Measurements from ENCODE around the gene STN1.

Gene STN1

DNA sequence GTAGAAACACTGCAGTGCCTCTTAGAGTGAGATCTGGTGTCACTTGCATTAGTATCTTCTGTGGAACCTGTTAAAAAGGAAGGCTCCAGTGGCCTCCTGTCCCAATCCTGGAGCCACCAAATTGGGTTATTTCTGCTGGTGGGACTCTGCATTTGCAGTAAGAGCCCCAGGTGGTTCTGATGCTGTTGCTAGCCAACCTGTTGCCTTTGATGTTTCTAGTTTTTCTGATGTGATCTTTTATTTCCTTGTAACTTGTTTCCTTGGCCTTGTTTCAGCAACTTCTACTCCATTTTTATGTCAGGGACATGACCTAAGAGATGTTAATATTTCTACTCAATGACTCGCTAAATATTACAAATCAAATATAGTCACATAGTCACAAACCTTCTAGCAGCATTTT is 12.5 kb upstream of the STN1 start:
- FAIRE-seq (no peak), DNase-seq (ENCODE audit: insufficient read length, low spot score) (no peak)

DNA sequence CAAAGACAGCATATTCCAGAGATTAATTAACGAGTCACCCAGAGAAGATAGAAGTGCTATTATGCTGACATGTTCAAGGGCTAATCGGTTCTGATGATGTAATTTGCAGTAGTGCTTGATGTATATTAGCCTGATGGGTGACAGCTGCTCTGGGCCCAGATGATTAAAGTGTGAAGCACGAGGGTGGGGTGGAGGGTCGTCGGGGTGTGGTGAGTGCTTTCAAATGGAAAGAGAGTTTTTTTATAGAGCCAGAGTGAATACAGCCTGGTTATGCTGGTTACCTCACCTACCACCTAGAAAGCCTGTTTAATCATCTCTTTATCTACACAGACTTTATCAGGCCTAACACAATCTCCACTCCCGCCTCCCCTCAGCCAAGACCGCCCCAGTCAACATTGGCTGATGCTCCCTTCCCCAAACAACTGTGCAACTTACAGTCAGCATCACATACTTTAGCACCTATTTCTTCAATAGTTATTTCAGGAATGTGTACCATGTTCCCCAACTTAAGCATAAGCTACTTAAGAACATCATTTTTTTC is 11.5 kb upstream of the STN1 start:
- FAIRE-seq (no peak), DNase-seq (ENCODE audit: insufficient read length, low spot score) (no peak)

DNA sequence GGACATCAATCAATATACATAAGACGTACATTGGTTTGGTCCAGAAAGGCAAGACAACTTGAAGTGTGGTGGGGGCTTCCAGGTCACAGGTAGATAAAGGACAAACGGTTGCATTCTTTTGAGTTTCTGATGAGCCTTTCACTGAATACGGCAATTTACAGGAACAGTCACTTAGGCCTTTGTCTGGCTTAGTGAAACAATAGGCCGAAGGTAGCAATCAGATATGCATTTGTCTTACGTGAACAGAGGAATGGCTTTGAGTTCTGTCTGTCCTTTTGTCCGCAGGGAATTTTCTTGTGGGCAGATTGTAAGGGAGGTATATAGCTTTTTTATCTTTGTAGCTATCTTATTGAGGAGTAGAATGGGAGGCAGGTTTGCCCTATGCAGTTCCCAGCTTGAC is 10.8 kb upstream of the STN1 start:
- DNase-seq (ENCODE audit: insufficient read length, low spot score) (no peak), FAIRE-seq (no peak)

DNA sequence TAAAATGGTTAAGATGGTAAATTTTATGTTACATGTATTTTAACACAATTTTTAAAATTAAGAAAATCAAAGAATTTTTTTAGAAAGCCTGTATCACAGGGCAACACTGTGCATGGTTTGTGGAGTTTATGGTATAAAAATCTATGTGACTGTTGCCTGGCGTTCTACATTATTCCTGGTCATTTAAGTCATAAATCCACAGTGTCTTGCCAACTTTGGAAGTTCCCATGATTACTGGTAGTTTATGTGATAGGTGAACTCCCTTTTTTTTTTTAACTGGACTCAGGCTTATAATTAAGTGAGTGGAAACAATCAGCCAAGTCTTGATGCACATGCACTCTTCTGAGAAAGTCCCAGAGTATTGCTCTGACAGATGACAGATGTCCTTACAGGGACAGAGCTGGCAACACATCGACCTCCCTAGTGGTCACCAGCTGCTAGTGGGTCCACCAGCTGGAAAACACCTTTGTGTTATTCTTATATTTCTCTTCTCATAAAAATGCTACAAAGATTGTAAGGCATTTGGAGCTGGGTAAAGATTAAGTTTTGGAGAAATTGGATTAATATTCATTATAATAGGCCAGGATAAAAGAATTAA is 8.8 kb upstream of the STN1 start:
- DNase-seq (ENCODE audit: insufficient read length, low spot score) (no peak), FAIRE-seq (peak; percentile 59)

DNA sequence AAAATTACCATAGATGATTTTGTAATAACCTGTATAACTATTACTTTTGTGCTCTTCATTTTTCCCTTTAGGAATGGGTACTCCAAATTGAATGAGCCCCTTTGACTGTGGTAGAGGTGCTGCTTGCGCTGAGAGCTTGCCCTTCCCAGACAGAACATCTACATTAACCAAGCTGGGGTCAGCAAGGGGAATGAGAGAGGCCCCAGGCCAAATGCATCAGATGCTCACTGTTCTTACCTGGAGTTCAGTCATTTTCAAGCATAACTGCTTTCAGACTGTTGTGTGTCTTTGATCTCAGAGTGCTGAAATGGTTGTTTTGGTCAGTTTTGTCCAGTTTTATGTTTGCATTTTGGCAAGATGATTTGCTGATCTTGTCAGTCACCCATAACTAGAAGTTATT is 7.6 kb upstream of the STN1 start:
- no peak for FAIRE-seq

DNA sequence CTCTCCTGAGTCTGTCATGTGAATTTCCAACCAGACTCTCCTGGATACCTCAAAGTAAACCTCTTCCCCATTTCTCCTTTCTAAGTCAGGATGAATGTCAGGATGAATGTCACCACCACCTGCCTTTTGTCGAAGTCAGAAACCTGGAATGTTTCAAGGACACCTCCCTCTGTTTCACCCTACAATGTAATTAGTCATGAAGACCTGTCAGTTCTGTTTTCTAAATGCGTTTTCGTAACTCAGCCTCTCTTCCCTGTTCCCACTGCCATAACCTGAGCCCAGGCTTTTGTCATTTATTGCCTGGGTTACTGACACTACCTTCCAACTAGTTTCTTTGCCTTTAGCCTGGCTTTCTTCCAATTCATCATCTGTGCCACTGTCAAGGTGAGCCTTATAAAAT is 5.5 kb upstream of the STN1 start:
- no peak for FAIRE-seq
- DNase-seq (ENCODE audit: insufficient read length, low spot score), result no peak

More for the DNA sequence above, 7.6 kb upstream of the STN1 start:
- DNase-seq (ENCODE audit: insufficient read length, low spot score), result no peak

DNA sequence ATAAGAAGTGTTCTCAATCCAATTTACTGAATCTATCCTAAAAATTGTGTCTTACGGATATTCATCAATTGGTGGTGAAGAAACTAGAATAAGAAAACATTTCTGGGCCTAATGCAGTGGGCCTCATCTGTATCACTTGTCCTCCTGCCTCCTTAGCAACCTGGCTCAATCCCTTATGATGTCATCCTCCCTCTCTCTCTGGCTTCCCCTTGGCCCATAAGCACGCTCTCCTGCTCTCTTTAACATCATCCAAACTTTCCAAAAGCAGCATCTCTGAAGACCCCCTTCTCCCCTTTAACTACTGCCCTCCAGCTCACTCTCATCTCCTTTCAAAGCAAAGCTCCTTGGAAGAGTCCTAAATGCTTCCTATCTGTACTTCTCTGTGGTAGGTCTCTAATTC is 4.7 kb upstream of the STN1 start:
- no peak for DNase-seq (ENCODE audit: insufficient read length, low spot score)
- FAIRE-seq, result no peak

DNA sequence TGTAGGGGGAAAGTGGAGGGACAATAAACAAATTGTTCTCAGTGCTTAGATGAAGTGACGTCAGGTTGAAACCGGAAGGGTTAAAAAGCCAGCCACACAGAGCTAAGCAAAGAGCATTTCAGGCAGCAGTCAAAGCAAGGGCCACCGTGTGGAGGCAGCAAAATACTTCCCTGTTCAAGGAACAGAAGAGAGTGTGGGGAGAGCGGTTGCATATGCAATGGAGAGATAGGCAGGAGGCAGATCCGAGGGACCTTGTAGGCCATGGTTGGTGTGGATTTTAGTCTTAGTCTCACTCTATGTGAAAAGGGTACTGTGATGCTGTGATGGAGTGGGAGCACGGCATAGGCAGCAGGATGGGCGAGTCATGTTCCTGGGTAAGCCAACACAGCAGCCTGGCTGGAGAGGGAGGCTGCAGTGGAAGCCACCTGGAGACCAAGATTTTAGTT is 3.8 kb upstream of the STN1 start:
- DNase-seq (ENCODE audit: insufficient read length, low spot score), result peak; percentile 20

DNA sequence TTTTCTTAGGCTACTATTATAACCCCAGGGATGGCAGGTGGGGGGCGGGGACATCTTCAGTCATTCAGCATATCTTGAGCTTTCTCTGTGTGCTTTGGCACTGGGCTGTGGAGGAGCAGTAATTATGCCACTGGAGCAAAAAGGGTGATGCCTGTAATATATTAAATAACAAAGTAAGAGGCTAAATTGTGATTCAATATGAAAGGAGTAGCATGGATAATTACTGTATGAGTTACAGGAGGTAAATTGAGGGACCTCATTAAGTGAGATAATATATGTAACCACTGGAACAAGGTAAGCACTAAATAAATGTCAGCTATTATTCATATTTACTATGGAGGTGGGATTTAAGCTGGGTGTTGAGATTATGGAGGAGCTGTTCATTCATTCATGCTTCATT is 3.3 kb upstream of the STN1 start:
- DNase-seq (ENCODE audit: insufficient read length, low spot score) (no peak), FAIRE-seq (no peak)

More for the DNA sequence above, 3.8 kb upstream of the STN1 start:
- FAIRE-seq, result no peak

DNA sequence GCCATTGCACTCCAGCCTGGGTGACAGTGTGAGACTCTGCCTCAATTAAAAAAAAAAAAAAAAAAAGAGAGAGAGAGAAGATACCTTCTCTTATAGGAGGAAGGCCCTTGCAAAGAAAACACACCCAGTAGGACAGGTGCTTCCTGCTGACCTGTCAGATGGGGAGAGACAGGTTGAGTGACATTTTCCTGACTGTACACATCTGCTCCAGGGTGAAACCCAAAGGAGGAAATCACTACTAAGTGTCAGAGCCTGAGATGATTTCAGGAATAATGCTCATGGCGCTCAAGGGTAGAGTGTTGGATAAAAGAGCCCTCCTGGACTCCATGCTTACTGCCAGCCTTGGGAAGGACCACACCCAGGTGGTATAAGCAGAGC is 1.7 kb upstream of the STN1 start:
- FAIRE-seq, result no peak

DNA sequence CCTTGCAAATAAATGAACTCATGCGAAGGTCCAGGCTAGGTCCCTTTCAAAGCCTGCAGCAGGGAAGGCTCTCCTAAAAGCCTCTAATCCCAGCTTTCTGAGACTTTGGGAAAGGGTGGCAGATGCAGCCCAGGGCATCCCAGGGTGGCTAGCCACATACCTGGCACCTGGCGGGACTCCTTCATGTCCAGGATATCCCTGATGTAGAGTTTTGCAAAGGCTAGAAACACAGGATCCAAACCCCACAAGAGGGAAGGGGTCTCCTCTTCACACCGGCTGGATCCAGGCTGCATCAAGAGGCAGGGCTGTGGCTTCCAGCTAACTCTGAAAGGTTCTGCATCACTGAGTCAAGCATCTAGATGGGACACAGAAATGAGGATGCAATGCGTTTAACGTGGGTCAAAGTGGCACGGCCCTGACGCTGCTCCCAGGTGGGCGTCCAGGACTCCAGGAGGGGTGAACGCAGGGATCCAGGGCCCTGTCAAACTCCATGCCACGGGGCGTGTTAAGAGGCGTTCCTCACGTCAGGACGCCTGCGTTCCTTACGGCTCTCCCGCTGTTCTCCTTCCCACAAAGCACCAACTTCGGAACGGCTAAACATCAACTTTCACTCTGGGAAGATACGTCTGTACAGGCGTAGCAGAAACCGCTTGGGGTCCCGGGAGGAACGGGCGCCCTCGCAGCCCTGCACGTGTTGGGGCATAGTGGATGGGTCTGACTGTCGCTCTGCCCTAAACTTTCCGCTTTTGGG is 507 bp downstream of the STN1 start:
- FAIRE-seq (peak; percentile 74), DNase-seq (ENCODE audit: insufficient read length, low spot score) (no peak)

More for the DNA sequence above, 1.7 kb upstream of the STN1 start:
- DNase-seq (ENCODE audit: insufficient read length, low spot score), result no peak

DNA sequence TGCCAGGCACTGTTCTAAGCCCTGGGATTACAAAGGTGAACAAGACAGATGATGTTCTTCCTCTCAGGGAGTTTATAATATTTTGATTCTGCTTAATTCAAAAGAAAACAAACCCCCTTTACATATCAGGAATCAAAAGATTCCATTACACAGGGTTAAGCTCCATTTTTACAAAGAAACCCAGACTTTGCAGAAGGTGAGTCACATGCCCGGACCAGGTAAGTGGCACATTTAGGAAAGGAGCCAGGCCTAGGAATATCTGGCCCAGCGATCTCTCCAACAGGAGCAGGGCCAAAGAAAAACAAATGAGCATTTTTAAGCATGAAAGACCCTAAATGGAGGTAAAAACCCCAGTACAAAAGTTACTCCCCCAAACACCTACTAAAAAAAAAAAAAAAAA is 1.1 kb downstream of the STN1 start:
- DNase-seq (ENCODE audit: insufficient read length, low spot score) (no peak), FAIRE-seq (peak; percentile 47)

DNA sequence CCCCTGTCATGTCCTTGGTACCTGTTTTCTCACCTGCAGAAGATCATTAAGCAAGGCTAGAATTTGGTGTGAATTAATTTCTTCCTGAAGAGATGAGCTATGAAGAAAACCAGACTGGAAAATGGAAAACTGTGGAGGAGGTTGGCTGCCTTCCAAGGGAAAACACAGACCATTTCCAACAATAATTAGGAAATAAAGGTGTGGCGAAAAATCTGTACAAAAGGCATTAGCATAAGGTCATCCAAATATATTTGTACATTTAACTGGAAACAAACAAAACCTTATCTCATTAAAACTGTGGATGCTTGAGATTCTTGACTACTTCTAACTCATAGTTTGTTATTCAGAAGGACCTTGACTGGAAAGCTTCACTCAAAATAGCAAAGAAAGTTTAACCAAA is 1.7 kb downstream of the STN1 start:
- FAIRE-seq (peak; percentile 23), DNase-seq (ENCODE audit: insufficient read length, low spot score) (no peak)

DNA sequence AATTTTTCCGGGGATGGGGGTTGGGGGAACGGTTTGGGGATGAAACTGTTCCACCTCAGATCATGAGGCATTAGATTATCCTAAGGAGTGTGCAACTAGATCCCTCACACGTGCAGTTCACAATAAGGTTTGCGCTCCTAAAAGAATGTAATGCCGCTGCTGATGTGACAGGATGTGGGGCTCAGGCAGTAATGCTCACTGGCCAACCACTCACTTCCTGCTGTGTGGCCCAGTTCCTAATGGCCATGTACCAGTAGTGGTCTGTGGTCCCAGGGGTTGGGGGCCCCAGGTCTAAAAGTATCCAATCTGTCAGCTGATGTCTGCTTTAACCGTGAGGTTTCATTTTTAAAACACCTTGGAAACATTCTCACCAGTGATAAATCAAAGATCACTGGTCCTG is 2.2 kb downstream of the STN1 start:
- FAIRE-seq (peak; percentile 47), DNase-seq (ENCODE audit: insufficient read length, low spot score) (no peak)

DNA sequence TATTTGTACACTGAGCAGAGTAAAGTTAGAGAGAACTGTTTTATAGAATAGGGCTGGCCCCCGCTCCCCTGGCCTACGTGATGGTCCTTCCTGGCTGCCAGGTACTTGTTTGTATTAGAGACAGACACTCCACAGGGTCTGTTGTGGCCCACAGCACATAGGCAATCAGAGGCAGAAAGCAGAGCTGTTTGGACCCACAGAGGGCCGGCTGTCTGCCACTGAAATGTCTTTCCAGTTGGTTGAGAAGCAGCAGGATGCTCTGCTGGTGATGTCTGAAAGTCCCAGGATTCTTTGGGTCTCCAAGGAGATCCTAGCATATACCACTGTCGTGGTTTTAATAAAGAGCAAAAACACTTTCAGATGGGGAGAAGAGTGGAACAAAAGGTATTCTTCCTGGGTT is 5.2 kb downstream of the STN1 start:
- no peak for DNase-seq (ENCODE audit: insufficient read length, low spot score)
- no peak for FAIRE-seq

DNA sequence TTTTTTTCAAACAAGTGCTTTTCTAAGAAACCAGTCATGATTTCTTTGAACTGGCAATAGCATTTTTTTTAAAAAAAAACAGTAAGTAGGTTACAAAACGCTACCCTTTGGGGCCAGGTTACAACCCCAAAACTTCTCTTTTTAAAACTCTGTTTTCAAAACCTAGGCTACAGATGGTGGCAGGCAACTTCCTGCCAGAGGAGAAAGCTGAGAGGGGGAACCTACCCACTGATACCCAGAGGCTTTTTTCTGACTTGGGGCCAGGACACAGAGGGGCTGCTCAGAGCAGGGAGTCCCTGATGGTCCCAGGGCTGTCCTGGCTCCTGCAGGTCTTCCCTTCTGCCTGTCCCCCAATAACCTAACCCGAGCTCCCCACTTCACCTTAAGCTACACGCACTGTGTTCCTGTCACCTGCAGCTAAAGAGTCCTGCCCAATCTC is 6.9 kb downstream of the STN1 start:
- DNase-seq (ENCODE audit: insufficient read length, low spot score) (no peak), FAIRE-seq (peak; percentile 85)

DNA sequence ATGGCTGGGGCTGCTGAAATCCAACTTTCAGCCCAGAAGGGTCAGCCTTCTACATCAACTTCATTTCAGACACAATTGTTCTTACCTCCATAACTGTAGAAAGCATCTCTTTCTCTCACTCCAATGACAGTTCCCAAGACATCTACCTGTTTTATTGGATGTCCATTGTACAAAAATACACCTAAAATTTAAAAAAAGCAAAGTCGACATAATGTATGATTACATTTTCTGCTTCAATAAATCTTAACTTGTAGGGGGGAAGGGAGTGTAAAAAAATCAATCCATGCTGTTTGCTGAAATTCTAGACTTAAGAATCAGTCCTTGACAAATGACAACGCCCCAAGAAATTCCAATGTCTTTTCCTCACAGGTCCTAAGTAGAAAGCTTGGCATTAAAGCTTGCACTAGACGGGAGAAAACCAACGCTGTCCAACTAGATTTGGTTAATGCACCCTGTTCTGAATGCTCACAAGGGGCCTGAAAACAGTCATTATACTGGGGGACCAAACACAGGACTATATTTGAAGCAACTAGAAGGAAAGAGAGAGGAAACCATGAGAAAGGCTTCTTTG is 7.5 kb downstream of the STN1 start:
- FAIRE-seq, result peak; percentile 33

DNA sequence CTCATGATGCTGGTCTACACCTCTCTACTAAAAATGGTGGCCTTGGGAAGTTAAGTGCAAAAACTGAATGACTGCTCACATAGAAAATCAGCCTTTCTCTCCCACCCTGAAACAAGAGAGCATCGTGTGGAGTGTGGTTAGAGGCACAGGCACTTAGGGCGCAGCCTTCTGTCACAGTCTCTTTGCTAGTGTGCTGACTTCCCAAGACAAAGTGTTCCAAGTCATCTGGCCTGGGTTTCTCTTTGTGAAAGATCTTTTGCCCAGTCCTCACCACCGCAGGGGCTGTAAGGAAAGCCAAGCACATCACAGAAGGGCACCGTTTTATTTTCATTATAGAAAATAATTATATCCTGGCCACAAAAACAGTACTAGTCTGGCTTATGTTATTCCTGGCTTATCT is 12.5 kb downstream of the STN1 start:
- no peak for FAIRE-seq

More for the DNA sequence above, 7.5 kb downstream of the STN1 start:
- DNase-seq (ENCODE audit: insufficient read length, low spot score), result no peak

DNA sequence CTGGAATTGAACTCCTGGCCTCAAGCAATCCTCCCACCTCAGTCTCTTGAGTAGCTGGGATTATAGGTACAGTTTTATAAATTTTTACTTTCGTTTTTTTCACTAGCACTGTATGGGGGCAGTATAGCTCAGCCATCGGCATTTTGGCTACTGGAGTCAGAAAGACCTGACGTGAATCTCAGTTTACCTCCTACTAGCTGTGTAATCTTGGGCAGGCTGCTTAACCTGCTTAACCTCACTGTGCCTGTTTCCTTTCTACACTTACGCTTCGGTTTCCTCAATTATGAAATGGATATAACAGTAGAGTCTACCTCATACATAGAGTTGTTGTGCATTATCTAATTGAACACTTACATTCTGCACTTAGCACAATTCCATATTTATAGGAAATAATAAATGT is 16.7 kb downstream of the STN1 start:
- no peak for DNase-seq (ENCODE audit: insufficient read length, low spot score)
- FAIRE-seq, result no peak

More for the DNA sequence above, 12.5 kb downstream of the STN1 start:
- no peak for DNase-seq (ENCODE audit: insufficient read length, low spot score)

DNA sequence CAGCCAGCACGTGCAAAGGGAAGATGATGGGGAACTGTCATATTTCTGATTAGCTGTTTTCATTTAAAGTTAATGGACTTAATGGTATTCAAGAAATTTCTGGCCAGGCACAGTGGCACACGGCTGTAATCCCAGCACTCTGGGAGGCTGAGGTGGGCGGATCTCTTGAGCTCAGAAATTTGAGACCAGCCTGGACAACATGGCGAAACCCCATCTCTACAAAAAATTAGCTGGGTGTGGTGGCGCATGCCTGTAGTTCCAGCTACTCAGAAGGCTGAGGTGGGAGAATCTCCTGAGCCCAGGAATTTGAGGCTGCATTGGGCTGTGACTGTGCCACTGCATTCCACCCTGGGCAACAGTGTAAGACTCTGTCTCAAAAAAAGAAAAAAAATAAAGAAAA is 18.7 kb downstream of the STN1 start:
- FAIRE-seq (no peak), DNase-seq (ENCODE audit: insufficient read length, low spot score) (no peak)

DNA sequence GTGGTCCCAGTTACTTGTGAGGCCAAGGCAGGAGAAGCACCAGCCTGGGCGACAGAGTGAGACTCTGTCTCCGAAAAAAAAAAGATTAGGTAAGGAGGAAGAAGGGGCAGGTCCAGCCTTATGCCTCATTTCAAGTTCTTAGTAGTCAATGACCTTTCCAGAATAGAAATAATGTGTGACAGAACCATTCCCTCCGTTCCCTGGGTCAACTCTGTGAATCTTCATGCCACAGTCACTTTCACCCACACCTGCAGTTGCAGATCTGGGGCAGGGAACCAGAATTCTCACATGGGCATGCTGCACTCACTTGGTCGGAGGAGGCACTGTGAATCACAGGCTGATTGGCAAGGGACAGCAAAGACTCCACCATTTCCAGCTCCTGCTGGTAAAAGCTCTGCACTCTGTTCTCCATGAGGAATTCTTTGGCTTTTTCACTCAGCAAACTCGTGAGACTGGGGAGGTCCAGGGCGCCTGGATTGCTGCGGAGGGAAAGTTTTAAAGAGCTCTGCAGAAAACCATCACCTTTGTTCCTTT is 20.7 kb downstream of the STN1 start:
- no peak for FAIRE-seq
- DNase-seq (ENCODE audit: insufficient read length, low spot score), result no peak

DNA sequence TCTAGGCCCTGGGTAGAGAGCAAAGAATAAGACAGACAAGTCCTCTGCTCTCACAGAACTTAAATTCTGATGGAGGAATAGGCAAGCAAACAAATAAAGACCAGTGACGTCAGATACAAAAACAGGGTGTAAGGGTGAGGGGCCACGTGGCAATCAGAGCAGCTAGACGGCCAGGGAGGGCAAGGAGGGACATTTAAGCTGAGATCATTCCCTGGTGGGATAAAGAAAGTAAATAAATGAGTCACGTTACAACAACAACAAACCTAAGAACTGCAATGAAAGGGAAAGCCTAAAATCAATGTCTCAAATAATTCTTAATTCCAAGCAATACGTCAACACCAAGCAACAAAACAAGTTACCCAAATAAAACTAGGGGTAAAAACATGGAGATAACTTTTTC is 21.8 kb downstream of the STN1 start:
- FAIRE-seq (no peak), DNase-seq (ENCODE audit: insufficient read length, low spot score) (no peak)
